ENCODE results near the gene HOXB1. TPM values are rescaled to one million over a fixed set of nuclear protein-coding genes. Genes with fewer than 3 reads are reported as not detected.
A peak's percentile ranks its signal among the peaks of the same experiment; 100 is the strongest.

Gene HOXB1
- total RNA-seq, 6 donors from 2014 or later = not detected

DNA sequence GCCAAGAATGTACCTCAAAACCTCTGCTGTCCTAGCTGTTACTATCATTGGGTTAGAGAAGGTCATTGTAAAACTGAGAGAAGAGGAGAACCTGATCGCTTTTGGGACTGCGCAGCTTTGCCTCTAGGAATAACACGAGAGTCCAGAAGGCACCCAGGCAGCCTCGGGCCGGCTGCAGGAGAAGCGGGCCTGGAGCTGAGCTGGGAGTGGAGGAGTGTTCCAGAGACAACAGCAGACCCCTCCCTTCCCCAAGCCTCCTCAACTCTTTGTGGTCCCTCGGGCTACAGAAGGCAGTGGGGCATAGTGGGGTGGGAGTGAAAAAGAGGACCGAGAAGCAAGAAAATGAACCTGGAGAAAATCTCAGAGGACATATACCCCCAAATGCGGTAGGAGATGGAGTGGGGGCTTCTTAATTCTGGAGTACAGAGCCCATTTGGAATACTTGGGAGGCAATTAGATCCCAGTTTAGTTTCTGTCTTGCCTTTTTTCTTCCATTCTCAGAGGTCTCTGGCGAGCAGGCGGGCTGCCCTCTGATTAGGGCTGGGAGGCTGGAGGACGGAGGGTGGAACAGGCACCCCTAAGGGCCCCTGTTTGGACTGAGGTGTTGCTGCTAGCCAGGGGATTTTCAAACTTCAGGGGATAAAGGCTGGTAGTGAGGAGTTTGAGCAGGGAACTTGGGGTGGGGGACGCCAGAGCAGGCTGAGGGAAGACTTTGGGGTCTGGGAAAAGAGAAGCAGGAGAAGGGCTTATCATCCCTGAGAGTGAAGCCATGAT lies 27.4 kb upstream of the HOXB1 start:
- Histone ChIP-seq H3K27me3 (peaks cover 0 to 19% (median 10%) of the 10 kb centered on the region in 4 donors), H3K4me1 (peaks cover 4 to 9% (median 6%) of the 10 kb centered on the region in 4 donors), H3K9me3 (no peaks in the 10 kb centered on the region), H3K4me3 (peak overlapping the region in 3 of 4 donors; percentile 3 to 29 (median 17)), H3K27ac (peak overlapping the region; percentile 51 to 82 (median 70)), H3K36me3 (no peaks in the 10 kb centered on the region)
- WGBS, 2 donors = 57 to 68% methylated on average over 13 of the region's 13 CpGs
- DNase-seq (peak in 1 of 2 donors; percentile 49), ATAC-seq (ENCODE audit: low FRiP score in 2 of 2) (no peak)
- TF ChIP-seq POLR2A (IDR thresholded peaks at IDR 0.05) (no peak), POLR2AphosphoS5 (IDR thresholded peaks at IDR 0.05) (no peak), EP300 (IDR thresholded peaks at IDR 0.05) (no peak)
- TF ChIP-seq, protein P1, sequence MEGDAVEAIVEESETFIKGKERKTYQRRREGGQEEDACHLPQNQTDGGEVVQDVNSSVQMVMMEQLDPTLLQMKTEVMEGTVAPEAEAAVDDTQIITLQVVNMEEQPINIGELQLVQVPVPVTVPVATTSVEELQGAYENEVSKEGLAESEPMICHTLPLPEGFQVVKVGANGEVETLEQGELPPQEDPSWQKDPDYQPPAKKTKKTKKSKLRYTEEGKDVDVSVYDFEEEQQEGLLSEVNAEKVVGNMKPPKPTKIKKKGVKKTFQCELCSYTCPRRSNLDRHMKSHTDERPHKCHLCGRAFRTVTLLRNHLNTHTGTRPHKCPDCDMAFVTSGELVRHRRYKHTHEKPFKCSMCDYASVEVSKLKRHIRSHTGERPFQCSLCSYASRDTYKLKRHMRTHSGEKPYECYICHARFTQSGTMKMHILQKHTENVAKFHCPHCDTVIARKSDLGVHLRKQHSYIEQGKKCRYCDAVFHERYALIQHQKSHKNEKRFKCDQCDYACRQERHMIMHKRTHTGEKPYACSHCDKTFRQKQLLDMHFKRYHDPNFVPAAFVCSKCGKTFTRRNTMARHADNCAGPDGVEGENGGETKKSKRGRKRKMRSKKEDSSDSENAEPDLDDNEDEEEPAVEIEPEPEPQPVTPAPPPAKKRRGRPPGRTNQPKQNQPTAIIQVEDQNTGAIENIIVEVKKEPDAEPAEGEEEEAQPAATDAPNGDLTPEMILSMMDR (IDR thresholded peaks at IDR 0.05) = no peak

DNA sequence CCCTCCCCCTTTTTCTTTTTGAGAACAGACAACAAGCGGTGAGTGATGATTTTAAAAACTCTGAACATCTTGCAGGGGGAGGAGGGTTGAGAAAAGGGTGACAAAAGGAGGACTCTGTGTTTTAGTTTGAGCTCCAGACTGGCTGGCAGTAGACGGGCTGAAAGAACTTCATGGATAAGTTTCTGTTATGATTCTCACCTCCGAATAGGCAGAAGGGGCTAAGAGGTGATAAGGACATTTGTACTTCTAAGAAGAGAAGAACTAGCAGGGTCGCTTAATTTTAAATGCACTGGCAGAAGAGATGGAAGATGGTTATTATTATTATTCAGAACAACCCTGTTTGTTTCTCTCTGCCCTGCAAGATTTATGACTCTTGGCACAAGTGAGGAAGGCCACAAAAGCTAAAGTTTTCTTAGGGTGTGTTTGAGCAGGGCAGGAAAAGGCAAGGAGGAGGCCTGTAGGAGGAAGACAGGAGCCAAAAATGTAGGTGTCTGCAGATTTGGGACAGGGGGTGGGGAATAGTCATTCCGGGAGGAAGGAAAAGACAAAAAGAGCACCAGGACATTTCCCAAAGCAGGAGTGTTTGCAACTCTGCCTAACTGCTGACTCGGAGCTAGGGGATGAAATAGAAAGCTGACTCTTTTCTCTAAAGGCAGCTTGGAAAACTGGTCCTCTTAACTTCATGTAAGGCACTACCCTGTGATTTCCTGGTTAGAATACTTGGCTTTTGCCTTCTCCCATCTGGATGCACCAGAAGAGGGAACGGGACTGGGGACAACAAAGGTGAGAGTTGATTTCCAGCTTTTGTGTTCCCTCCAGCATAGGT lies 26.0 kb upstream of the HOXB1 start:
- TF ChIP-seq EP300 (IDR thresholded peaks at IDR 0.05) = no peak
- no peak for TF ChIP-seq POLR2AphosphoS5 (IDR thresholded peaks at IDR 0.05)
- TF ChIP-seq, protein P1 (IDR thresholded peaks at IDR 0.05) = no peak
- no peak for TF ChIP-seq POLR2A (IDR thresholded peaks at IDR 0.05)
- 51 to 56% methylated on average over 7 of the region's 7 CpGs for WGBS, 2 donors
- no peak for DNase-seq
- no peaks in the 10 kb centered on the region for H3K9me3 ChIP-seq
- H3K36me3 ChIP-seq = no peaks in the 10 kb centered on the region
- H3K4me3 ChIP-seq = peak overlapping the region in 2 of 4 donors; percentile 1 to 29
- peaks cover 0 to 21% (median 10%) of the 10 kb centered on the region in 4 donors for H3K27me3 ChIP-seq
- no peak for ATAC-seq (ENCODE audit: low FRiP score in 2 of 2)
- H3K27ac ChIP-seq = peak overlapping the region; percentile 60 to 86 (median 63)
- peaks cover 4 to 9% (median 6%) of the 10 kb centered on the region in 4 donors for H3K4me1 ChIP-seq

DNA sequence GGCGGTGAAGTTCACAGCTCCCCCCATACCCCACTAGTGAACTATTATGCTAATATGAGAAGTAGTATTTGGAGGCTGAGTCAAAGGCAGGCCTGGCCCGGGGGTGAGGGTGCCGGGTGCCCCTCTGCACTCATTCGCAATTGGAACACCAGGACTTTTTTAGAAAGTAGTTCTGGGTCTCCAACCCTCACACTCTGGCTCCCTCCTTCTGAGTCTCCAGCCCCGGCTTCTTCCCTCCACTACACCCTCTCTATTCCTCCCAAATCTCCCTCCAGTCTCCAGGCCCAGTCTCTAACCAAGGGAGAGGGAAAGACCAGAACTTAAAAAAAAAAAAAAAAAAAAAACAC lies 25.4 kb upstream of the HOXB1 start:
- TF ChIP-seq POLR2AphosphoS5 (IDR thresholded peaks at IDR 0.05) = no peak
- TF ChIP-seq, protein P1 (IDR thresholded peaks at IDR 0.05) = no peak
- TF ChIP-seq POLR2A (IDR thresholded peaks at IDR 0.05) = no peak
- no peak for TF ChIP-seq EP300 (IDR thresholded peaks at IDR 0.05)
- Histone ChIP-seq H3K36me3 (no peaks in the 10 kb centered on the region), H3K4me3 (no peak overlapping the region), H3K27me3 (peaks cover 0 to 21% (median 10%) of the 10 kb centered on the region in 4 donors), H3K9me3 (no peaks in the 10 kb centered on the region), H3K4me1 (peaks cover 4 to 8% (median 5%) of the 10 kb centered on the region in 4 donors), H3K27ac (peak overlapping the region; percentile 56 to 86 (median 68))
- DNase-seq (no peak), ATAC-seq (ENCODE audit: low FRiP score in 2 of 2) (no peak)
- WGBS, 2 donors = 52 to 56% methylated on average over 5 of the region's 5 CpGs

DNA sequence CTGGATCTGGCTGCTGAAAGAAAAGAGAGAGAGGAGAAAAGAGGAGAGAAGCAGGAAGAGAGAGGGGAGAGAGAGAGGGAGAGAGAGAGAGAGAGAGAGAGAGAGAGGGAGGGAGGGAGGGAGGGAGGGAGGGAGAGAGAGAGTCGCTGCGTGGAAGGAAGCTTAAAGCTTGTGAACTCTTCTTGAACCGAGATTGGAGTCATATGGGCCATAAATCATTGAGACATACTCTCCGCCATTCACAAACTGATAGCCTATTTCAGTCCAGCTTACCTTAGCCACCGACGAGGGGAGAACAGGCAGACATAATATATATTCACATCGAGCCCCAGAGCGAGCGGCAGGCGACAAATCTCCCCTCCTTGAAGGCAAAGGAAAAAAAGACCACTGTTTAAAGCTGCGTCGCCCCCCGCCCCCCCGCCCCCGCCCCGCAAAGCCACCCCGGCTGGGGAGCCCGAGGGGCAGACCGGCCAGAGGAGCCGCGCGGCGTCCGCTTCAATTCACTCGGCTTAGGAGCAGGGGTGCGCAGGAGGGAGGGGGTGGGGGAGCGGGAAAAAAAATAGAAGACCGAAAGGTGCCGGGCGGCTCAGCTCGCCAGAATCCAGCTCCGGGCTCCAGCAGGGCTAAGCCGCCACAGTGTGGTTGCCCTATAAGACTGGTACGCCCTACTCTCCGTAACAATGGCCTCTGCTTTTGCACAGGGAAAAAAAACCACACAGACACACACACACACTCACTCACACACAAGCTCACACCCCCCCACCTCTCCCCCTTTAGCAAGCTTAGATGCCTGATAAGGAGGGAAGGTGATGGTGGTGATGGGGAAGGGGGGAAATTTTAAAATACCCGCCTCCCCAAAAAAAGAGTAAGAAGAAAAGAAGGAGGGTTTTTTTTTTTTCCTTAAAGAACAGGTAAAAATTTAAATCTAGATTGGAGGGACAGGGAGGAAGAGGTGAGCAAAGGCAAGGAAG lies 24.7 kb upstream of the HOXB1 start:
- Histone ChIP-seq H3K36me3 (no peaks in the 10 kb centered on the region), H3K9me3 (no peaks in the 10 kb centered on the region), H3K4me3 (peak overlapping the region in 3 of 4 donors; percentile 14 to 40 (median 35)), H3K27ac (peak overlapping the region; percentile 60 to 86 (median 79)), H3K27me3 (peaks cover 0 to 25% (median 11%) of the 10 kb centered on the region in 4 donors), H3K4me1 (peaks cover 3 to 13% (median 4%) of the 10 kb centered on the region in 4 donors)
- 12 to 16% methylated on average over 29 to 36 of the region's 36 CpGs for WGBS, 2 donors
- TF ChIP-seq POLR2A (IDR thresholded peaks at IDR 0.05) = no peak
- TF ChIP-seq, protein P1 (IDR thresholded peaks at IDR 0.05) = peak in 2 of 6 experiments; percentile 9 to 50
- peak in 1 of 2 donors; percentile 25 for ATAC-seq (ENCODE audit: low FRiP score in 2 of 2)
- DNase-seq = peak in 1 of 2 donors; percentile 74

Data from upper lobe of left lung (tissue), 6 donors.